Activated CD4-positive, alpha-beta T cell treated with anti-CD3 and anti-CD28 coated beads, Interleukin-2, Interleukin-4, amounts not matched to agents 100 ng/mL and 50 ng/mL, durations not matched to agents 16 hours and 8 hours (primary cell): ENCODE results near the gene NFATC1.

Experiments used
- DNase-seq: peaks from one replicate; pipeline ENCODE4 v3.0.0-alpha.2; 2020; ENCODE audit warnings: low spot score

The NFATC1 gene

DNA sequence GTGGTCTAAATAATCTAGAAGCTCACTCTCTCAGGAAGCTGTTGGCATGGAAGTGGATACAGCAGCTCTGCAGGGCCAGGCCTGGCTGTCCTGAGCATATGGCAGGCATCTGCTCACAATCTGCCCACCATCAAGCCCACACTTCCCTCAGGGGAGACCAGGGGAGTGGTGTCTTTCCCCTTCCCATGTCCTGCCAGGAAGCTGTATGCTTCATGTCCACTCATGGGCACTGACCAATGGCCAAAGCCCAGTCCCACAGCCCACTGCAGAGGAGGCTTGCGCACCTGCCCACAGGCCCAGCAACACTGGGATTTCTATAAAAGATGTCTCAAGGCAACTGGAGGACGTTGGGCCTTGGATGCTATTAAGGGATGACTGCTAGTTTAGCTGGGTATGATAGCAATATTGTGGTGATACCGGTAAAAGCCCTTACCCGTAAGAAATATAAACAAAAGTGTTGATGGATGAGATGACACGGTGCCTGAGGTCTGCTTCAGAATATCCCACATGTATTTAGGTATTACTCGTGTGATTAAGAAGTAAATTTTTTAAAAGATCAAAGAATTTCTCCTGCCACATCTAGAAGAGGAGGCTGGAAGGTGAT is 177.2 kb downstream of the NFATC1 start:
- no peak for DNase-seq

GRCh38 chr18:79573921-79574491 is 178.3 kb downstream of the NFATC1 start:
- DNase-seq: no peak

GRCh38 chr18:79574938-79575525 is 179.3 kb downstream of the NFATC1 start:
- no peak for DNase-seq

- no peak for DNase-seq
Observed at GRCh38 chr18:79575891-79576685, 180.4 kb downstream of the NFATC1 start.

DNA sequence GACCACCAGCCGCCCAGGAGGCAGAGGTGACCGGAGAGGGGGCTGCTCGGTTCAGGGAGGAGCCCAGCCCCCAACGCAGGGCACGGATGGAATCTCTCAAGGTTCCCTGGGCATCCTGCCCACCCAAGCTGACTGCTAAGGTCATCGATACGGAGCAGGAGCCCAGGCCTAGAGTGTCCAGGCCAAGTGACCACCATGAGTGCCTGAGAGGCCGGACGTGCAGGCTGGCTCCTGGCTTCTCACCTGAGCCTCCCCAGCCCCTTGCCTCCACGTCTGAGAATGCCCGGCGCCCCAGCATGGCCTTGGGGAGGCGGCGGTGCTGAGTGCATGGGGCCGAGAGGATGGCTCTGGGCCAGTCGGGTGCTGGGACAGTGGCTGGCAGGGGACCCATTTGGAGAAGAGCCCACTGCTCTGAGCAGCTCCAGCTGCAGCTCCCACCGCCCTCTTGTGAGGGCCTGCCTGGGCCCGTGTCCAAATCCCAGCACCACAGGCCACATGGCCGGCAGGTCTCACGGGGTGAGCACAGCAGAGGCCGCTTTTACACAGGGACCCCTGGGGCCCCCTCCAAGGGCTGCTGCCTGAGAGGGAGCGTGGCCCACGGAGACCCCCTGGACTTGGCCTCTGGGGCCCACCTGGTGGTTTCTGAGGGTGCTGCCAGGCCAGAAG is 181.1 kb downstream of the NFATC1 start:
- DNase-seq: no peak

GRCh38 chr18:79577451-79578395 is 182.0 kb downstream of the NFATC1 start:
- DNase-seq: no peak

DNA sequence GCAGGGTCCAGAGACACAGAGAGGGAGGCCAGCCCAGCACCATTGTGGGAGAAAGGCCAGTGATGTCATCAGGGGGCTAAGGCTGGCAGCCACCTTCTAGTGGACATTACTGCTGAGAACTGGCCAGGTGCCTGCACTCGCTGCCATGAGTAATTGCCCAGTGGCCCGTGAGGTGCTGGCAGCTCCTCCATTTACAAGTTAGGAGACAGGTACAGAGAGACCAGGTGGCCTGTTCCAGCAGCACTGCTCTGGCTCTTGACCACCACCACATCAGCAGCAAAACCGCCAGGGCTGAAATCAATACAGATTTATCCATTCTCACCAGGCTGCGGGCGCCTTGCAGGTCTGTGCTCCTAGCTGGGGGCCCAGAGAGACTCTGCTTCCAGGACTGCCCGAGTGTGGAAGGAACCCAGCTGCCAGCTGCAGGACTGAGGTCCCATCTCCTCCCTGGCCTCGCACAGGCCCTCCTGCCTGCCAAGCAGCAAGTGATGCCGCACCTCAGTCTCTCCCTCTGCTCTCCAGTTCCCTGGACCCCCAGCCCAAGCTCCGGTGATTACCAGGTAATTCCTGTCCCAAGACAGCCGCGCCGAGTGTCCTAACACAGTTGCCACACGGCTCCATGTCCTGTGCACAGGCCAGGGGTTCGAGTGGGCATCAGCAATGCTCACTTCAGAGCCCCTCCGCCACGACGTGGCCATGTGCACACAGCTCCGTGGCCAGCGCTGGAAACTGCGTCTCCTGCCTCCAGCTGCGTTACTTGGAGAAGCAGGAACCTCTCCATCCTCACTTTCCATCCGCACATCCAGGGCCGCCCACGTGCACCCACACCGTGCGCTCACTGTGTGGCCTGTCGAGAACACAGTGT is 182.9 kb downstream of the NFATC1 start:
- no peak for DNase-seq
